Activated B cell treated with CpG ODN at 0.5 μM for 24 hours (primary cell): ENCODE data around the gene BTBD7. TPM values are rescaled to one million over a fixed set of nuclear protein-coding genes. Genes with fewer than 3 reads are reported as not detected.
A peak's percentile ranks its signal among the peaks of the same experiment; 100 is the strongest.

ENCODE experiments used
- ATAC-seq: fragments of 200-7000 bp; cut with Tn5 transposase; one replicate; pipeline ENCODE4 v1.10.0; 2021; ENCODE audit warnings: low read depth, mild to moderate bottlenecking, moderate library complexity
- CTCF ChIA-PET: fragments of 350-600 bp; sonication (Branson Sonifier 250); formaldehyde crosslinking; loops from one replicate; lab custom pipeline; 2021; ENCODE audit warnings: antibody characterized with exemption; lab: Charles Lee
- POLR2A ChIA-PET: fragments of 350-600 bp; sonication (Branson Sonifier 250); formaldehyde crosslinking; loops from one replicate; lab custom pipeline; 2021; ENCODE audit warnings: antibody characterized with exemption; lab: Charles Lee
- DNase-seq: peaks from one replicate; pipeline ENCODE4 v3.0.0; 2022
- H3K27ac Mint-ChIP-seq: one replicate; pipeline ENCODE4 v1.8.0; 2020; ENCODE audit warnings: mixed read lengths
- H3K27me3 Mint-ChIP-seq: one replicate; pipeline ENCODE4 v1.8.0; 2021; ENCODE audit warnings: mixed read lengths
- H3K36me3 Mint-ChIP-seq: one replicate; pipeline ENCODE4 v1.8.0; 2021; ENCODE audit warnings: low read depth, mixed read lengths
- H3K4me1 Mint-ChIP-seq: one replicate; pipeline ENCODE4 v1.8.0; 2021; ENCODE audit warnings: mixed read lengths
- H3K4me3 Mint-ChIP-seq: one replicate; pipeline ENCODE4 v1.8.0; 2020; ENCODE audit warnings: mild to moderate bottlenecking, mixed read lengths
- H3K9me3 Mint-ChIP-seq: one replicate; pipeline ENCODE4 v1.8.0; 2020; ENCODE audit warnings: mixed read lengths
- CTCF ChIP-seq: fragments of 200-600 bp; IDR thresholded peaks from one replicate; pipeline ENCODE4 v1.8.0; 2022; ENCODE audit warnings: antibody characterized with exemption, mild to moderate bottlenecking
- intact Hi-C: fragments of 100-400 bp; cut with micrococcal nuclease; formaldehyde crosslinking; loops from one replicate; pipeline ENCODE4 v1.15.1; 2024
- total RNA-seq: library from RNA; stranded (reverse); gene quantifications from 2 replicates; pipeline ENCODE4 v1.2.3, GENCODE V29; 2022

BTBD7 gene
- 34.4 and 41.2 TPM in 2 replicates for total RNA-seq

- Mint-ChIP-seq H3K4me3 (peak within 1 kb of the TSS; percentile 95), H3K27me3 (no peaks in the 10 kb centered on the region), H3K27ac (peak within 1 kb of the TSS; percentile 90), H3K4me1 (peaks cover 40% of the 10 kb centered on the region), H3K9me3 (peaks cover 5% of the 10 kb centered on the region), H3K36me3 (peaks cover 10% of the 10 kb centered on the region)
- ATAC-seq (peak; percentile 91), DNase-seq (peak; percentile 94)
- intact Hi-C loops, result loop anchor here (1.0 to 5.0 kb wide), 8 partner anchors 42 to 634 kb away; partner anchors contain the start of genes GOLGA5, GON7, ITPK1 and MOAP1
- ChIA-PET POLR2A (interaction anchor here (1.5 kb wide), 1 partner anchor 37 kb away, joined by 3 read pairs; no protein-coding TSS in a partner anchor), CTCF (no interaction called here)
- TF ChIP-seq CTCF, result no peak
Measured at GRCh38 chr14:93332853-93333630, at the start of gene BTBD7. Gene BTBD7 (minus strand): TSS chr14:93333036. CDS start chr14:93296051, 36,985 bp downstream.

- TF ChIP-seq CTCF, result no peak
- Mint-ChIP-seq H3K4me3 (no peak overlapping the region), H3K9me3 (no peaks in the 10 kb centered on the region), H3K4me1 (peaks cover 26% of the 10 kb centered on the region), H3K27me3 (no peaks in the 10 kb centered on the region), H3K36me3 (no peaks in the 10 kb centered on the region), H3K27ac (no peak overlapping the region)
- ATAC-seq (peak; percentile 37), DNase-seq (no peak)
- intact Hi-C loops, result no loop called here
- ChIA-PET POLR2A (no interaction called here), CTCF (interaction anchor here (0.7 kb wide), 1 partner anchor 12 kb away, joined by 3 read pairs; no protein-coding TSS in a partner anchor)
Measured at GRCh38 chr14:93381644-93382043, 48.8 kb upstream of the BTBD7 start.

- TF ChIP-seq CTCF, result no peak
- ChIA-PET POLR2A (interaction anchor here (3.3 kb wide), 1 partner anchor 10 kb away, joined by 9 read pairs; no protein-coding TSS in a partner anchor), CTCF (no interaction called here)
- no peak overlapping the region for H3K4me3 Mint-ChIP-seq
- H3K27ac Mint-ChIP-seq, result no peak overlapping the region
- intact Hi-C loops, result loop anchor here (5.0 kb wide), 2 partner anchors 173 to 577 kb away; partner anchors contain the start of genes GON7 and UBR7
- DNase-seq (no peak), ATAC-seq (no peak)
- H3K9me3 Mint-ChIP-seq, result no peaks in the 10 kb centered on the region
- peaks cover 44% of the 10 kb centered on the region for H3K4me1 Mint-ChIP-seq
- H3K27me3 Mint-ChIP-seq, result no peaks in the 10 kb centered on the region
- H3K36me3 Mint-ChIP-seq, result no peaks in the 10 kb centered on the region
Measured at GRCh38 chr14:93379831-93380230, 47.0 kb upstream of the BTBD7 start.

GRCh38 chr14:93375673-93376156, 42.9 kb upstream of the BTBD7 start:
- H3K4me3 Mint-ChIP-seq, result peak overlapping the region; percentile 57
- POLR2A ChIA-PET, result interaction anchor here (1.2 kb wide), 1 partner anchor 721 kb away, joined by 3 read pairs; no protein-coding TSS in a partner anchor
- ATAC-seq, result peak; percentile 96
- intact Hi-C loops, result loop anchor here (1.0 to 5.0 kb wide), 3 partner anchors 42 to 582 kb away; partner anchors contain the start of genes BTBD7, GON7 and UBR7
- H3K9me3 Mint-ChIP-seq, result peaks cover 16% of the 10 kb centered on the region
- CTCF ChIA-PET, result interaction anchor here (1.1 kb wide), 1 partner anchor 141 kb away, joined by 3 read pairs; no protein-coding TSS in a partner anchor
- peaks cover 5% of the 10 kb centered on the region for H3K36me3 Mint-ChIP-seq
- no peaks in the 10 kb centered on the region for H3K27me3 Mint-ChIP-seq
- DNase-seq, result peak; percentile 53
- peak overlapping the region; percentile 92 for H3K27ac Mint-ChIP-seq
- no peak for TF ChIP-seq CTCF
- H3K4me1 Mint-ChIP-seq, result peaks cover 55% of the 10 kb centered on the region
